Skeletal muscle tissue (tissue), 4 donors: Measurements from ENCODE around the gene HTRA3. TPM values are rescaled to one million over a fixed set of nuclear protein-coding genes. Genes with fewer than 3 reads are reported as not detected.

Experiments
- H3K27ac ChIP-seq: one replicate; pipeline ENCODE4 v1.7.0; 2013; ENCODE audit warnings: mild to moderate bottlenecking, low read depth, low read length, inconsistent platforms
- H3K27me3 ChIP-seq, 3 donors: one replicate each; pipeline ENCODE4 v1.7.0; 2013; ENCODE audit warnings: low read length in 3 of 3; ENCODE audit not compliant: control insufficient read depth in 3 of 3, insufficient read depth in 3 of 3
- H3K36me3 ChIP-seq, 3 donors: one replicate each; pipeline ENCODE4 v1.7.0; 2013; ENCODE audit warnings: low read length in 3 of 3; ENCODE audit not compliant: control insufficient read depth in 3 of 3, insufficient read depth in 3 of 3
- H3K4me1 ChIP-seq, 3 donors: one replicate each; pipeline ENCODE4 v1.7.0; 2013; ENCODE audit warnings: low read length in 3 of 3, mild to moderate bottlenecking in 3 of 3; ENCODE audit not compliant: control insufficient read depth in 3 of 3, insufficient read depth in 3 of 3
- H3K4me3 ChIP-seq, 3 donors: one replicate each; pipeline ENCODE4 v1.7.0; 2013; ENCODE audit warnings: low read length in 3 of 3
- H3K9ac ChIP-seq, 3 donors: one replicate each; pipeline ENCODE4 v1.7.0; 2013; ENCODE audit warnings: low read length in 3 of 3, mild to moderate bottlenecking in 3 of 3, moderate library complexity in 2 of 3, low read depth in 1 of 3
- H3K9me3 ChIP-seq, 3 donors: one replicate each; pipeline ENCODE4 v1.7.0; 2013; ENCODE audit warnings: low read length in 3 of 3; ENCODE audit not compliant: control insufficient read depth in 3 of 3
- total RNA-seq: library from RNA; depleted of rRNA; stranded (reverse); fragments of >200 nt; gene quantifications from one replicate; pipeline ENCODE4 v1.2.3, GENCODE V29; 2014
- donor health status: Osteomylitis.

HTRA3 gene
- total RNA-seq, 1 donor from 2014 or later = 20.9 TPM

- Histone ChIP-seq H3K36me3 (no peaks in the 10 kb centered on the region), H3K4me3 (no peak overlapping the region), H3K9me3 (no peaks in the 10 kb centered on the region), H3K27me3 (no peaks in the 10 kb centered on the region), H3K9ac (no peak overlapping the region), H3K27ac (no peak overlapping the region), H3K4me1 (peaks cover 36 to 42% (median 41%) of the 10 kb centered on the region in 3 donors)
These were observed 10.8 kb downstream of the HTRA3 start for GRCh38 chr4:8280158-8280875.

GRCh38 chr4:8280876-8281440 is 11.4 kb downstream of the HTRA3 start:
- Histone ChIP-seq H3K4me1 (peaks cover 30 to 36% (median 35%) of the 10 kb centered on the region in 3 donors), H3K36me3 (no peaks in the 10 kb centered on the region), H3K4me3 (no peak overlapping the region), H3K27me3 (no peaks in the 10 kb centered on the region), H3K27ac (no peak overlapping the region), H3K9ac (no peak overlapping the region), H3K9me3 (no peaks in the 10 kb centered on the region)

- no peaks in the 10 kb centered on the region for H3K36me3 ChIP-seq
- H3K4me3 ChIP-seq = no peak overlapping the region
- H3K4me1 ChIP-seq = peaks cover 23 to 29% (median 28%) of the 10 kb centered on the region in 3 donors
- H3K9ac ChIP-seq = peak overlapping the region in 1 of 3 donors; percentile 40
- H3K27me3 ChIP-seq = no peaks in the 10 kb centered on the region
- no peak overlapping the region for H3K27ac ChIP-seq
- H3K9me3 ChIP-seq = no peaks in the 10 kb centered on the region
These were observed 12.1 kb downstream of the HTRA3 start for GRCh38 chr4:8281519-8282133.

- H3K36me3 ChIP-seq = no peaks in the 10 kb centered on the region
- no peaks in the 10 kb centered on the region for H3K27me3 ChIP-seq
- no peaks in the 10 kb centered on the region for H3K9me3 ChIP-seq
- H3K9ac ChIP-seq = peak overlapping the region in 1 of 3 donors; percentile 40
- peaks cover 18 to 24% (median 22%) of the 10 kb centered on the region in 3 donors for H3K4me1 ChIP-seq
- no peak overlapping the region for H3K4me3 ChIP-seq
- H3K27ac ChIP-seq = no peak overlapping the region
These were observed 12.6 kb downstream of the HTRA3 start for GRCh38 chr4:8282134-8282641.

- Histone ChIP-seq H3K27me3 (no peaks in the 10 kb centered on the region), H3K9ac (no peak overlapping the region), H3K27ac (no peak overlapping the region), H3K9me3 (no peaks in the 10 kb centered on the region), H3K4me3 (no peak overlapping the region), H3K36me3 (no peaks in the 10 kb centered on the region), H3K4me1 (peaks cover 13 to 18% (median 18%) of the 10 kb centered on the region in 3 donors)
These were observed 13.2 kb downstream of the HTRA3 start for GRCh38 chr4:8282742-8283141.

- Histone ChIP-seq H3K9ac (no peak overlapping the region), H3K27me3 (no peaks in the 10 kb centered on the region), H3K4me3 (no peak overlapping the region), H3K27ac (no peak overlapping the region), H3K36me3 (no peaks in the 10 kb centered on the region), H3K9me3 (no peaks in the 10 kb centered on the region), H3K4me1 (peaks cover 10 to 17% (median 16%) of the 10 kb centered on the region in 3 donors)
These were observed 13.6 kb downstream of the HTRA3 start for GRCh38 chr4:8283161-8283560.

GRCh38 chr4:8283631-8284121 is 14.1 kb downstream of the HTRA3 start:
- Histone ChIP-seq H3K36me3 (no peaks in the 10 kb centered on the region), H3K27me3 (no peaks in the 10 kb centered on the region), H3K27ac (no peak overlapping the region), H3K9me3 (no peaks in the 10 kb centered on the region), H3K4me1 (peaks cover 10 to 17% (median 14%) of the 10 kb centered on the region in 3 donors), H3K9ac (no peak overlapping the region), H3K4me3 (no peak overlapping the region)

- H3K27ac ChIP-seq = no peak overlapping the region
- no peaks in the 10 kb centered on the region for H3K27me3 ChIP-seq
- no peaks in the 10 kb centered on the region for H3K9me3 ChIP-seq
- peaks cover 10 to 17% (median 14%) of the 10 kb centered on the region in 3 donors for H3K4me1 ChIP-seq
- H3K4me3 ChIP-seq = no peak overlapping the region
- H3K36me3 ChIP-seq = no peaks in the 10 kb centered on the region
- H3K9ac ChIP-seq = no peak overlapping the region
These were observed 14.8 kb downstream of the HTRA3 start for GRCh38 chr4:8284391-8284790.

GRCh38 chr4:8285143-8285975 is 15.8 kb downstream of the HTRA3 start:
- no peak overlapping the region for H3K9ac ChIP-seq
- peaks cover 0 to under 1% (median 0%) of the 10 kb centered on the region in 3 donors for H3K36me3 ChIP-seq
- no peak overlapping the region for H3K27ac ChIP-seq
- H3K27me3 ChIP-seq = no peaks in the 10 kb centered on the region
- no peaks in the 10 kb centered on the region for H3K9me3 ChIP-seq
- no peak overlapping the region for H3K4me3 ChIP-seq
- H3K4me1 ChIP-seq = peaks cover 10 to 17% (median 12%) of the 10 kb centered on the region in 3 donors
